AG09309 (cell line): ENCODE measurements around the gene ZFP1.

Experiments
- DNase-seq: peaks from one replicate; pipeline ENCODE4 v3.0.0-alpha.2; 2010; ENCODE audit warnings: low read depth
- H3K4me3 ChIP-seq: 2 replicates; pipeline ENCODE4 v1.5.1; 2011; ENCODE audit warnings: mild to moderate bottlenecking, low read depth, low read length, moderate library complexity; ENCODE audit not compliant: control insufficient read depth
- TF ChIP-seq, protein P1 (sequence below): IDR thresholded peaks from 2 replicates; pipeline ENCODE4 v1.5.1; 2011; ENCODE audit warnings: mild to moderate bottlenecking, low read depth, low read length, inconsistent platforms; ENCODE audit not compliant: insufficient read depth, control insufficient read depth; ENCODE audit errors: missing control alignments

The ZFP1 gene

GRCh38 chr16:75169899-75170405 lies 21.6 kb downstream of the ZFP1 start:
- no peak overlapping the region for H3K4me3 ChIP-seq
- DNase-seq, result no peak
- TF ChIP-seq, protein P1, sequence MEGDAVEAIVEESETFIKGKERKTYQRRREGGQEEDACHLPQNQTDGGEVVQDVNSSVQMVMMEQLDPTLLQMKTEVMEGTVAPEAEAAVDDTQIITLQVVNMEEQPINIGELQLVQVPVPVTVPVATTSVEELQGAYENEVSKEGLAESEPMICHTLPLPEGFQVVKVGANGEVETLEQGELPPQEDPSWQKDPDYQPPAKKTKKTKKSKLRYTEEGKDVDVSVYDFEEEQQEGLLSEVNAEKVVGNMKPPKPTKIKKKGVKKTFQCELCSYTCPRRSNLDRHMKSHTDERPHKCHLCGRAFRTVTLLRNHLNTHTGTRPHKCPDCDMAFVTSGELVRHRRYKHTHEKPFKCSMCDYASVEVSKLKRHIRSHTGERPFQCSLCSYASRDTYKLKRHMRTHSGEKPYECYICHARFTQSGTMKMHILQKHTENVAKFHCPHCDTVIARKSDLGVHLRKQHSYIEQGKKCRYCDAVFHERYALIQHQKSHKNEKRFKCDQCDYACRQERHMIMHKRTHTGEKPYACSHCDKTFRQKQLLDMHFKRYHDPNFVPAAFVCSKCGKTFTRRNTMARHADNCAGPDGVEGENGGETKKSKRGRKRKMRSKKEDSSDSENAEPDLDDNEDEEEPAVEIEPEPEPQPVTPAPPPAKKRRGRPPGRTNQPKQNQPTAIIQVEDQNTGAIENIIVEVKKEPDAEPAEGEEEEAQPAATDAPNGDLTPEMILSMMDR, result no peak

- TF ChIP-seq, protein P1, result no peak
- no peak for DNase-seq
- H3K4me3 ChIP-seq, result no peak overlapping the region
Observed at GRCh38 chr16:75172578-75172977, 24.3 kb downstream of the ZFP1 start.

DNA sequence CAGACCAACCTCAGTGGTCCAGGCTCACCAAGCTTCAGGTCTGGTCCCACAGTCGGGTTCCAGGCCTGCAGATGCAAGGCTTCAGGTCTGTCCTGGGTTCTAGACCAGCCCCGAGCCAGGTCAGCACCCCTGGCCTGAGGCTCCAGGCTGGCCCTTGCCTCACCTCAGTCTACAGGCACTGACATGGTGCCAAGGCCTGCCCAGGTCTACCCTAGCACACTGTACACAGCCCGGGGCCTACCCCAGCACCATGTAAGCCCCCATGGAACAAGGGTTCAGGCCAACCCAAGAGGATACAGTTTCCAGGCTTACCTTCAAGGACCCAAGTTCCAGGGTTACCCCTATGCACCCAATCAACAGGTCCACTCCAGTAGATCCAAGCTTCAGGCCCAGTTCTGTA lies 26.8 kb downstream of the ZFP1 start:
- no peak for DNase-seq
- H3K4me3 ChIP-seq, result no peak overlapping the region
- TF ChIP-seq, protein P1, result no peak

DNA sequence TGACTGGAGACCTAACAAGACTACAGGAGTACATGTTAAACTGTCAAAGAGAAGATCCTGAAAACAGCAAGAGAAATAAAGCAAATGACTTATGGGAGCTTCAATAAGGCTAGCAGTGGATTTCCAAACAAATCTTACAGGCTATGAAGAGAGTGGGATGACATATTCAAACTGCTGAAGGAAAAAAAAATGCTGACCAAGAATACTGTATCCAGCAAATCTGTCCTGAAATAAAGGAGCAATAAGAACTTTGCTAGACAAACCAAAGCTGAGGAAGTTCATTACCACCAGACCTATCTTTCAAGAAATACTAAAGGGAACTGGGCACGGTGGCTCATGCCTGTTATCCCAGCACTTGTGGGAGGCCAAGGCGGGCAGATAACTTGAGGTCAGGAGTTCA lies 28.6 kb downstream of the ZFP1 start:
- no peak for DNase-seq
- TF ChIP-seq, protein P1, result no peak
- no peak overlapping the region for H3K4me3 ChIP-seq

- DNase-seq, result no peak
- TF ChIP-seq, protein P1, result no peak
- H3K4me3 ChIP-seq, result no peak overlapping the region
Observed at GRCh38 chr16:75179208-75179607, 30.9 kb downstream of the ZFP1 start.

DNA sequence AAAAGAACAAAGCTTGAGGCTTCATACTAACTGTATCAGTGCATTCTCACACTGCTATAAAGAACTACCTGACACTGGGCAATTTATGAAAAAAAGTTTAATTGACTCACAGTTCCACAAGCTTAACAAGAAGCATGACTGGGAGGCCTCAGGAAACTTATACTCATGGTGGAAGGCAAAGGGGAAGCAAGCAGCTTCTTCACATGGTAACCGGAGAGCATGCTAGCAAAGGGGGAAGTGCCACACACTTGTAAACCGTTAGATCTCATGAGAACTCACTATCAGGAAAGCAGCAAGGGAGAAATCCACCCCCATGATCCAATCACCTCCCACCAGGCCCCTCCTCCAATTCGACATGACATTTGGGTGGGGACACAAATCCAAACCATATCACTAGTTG lies 33.3 kb downstream of the ZFP1 start:
- no peak overlapping the region for H3K4me3 ChIP-seq
- TF ChIP-seq, protein P1, result no peak
- DNase-seq, result no peak
